Epithelial cell of proximal tubule (primary cell): Measurements from ENCODE around the gene TAF11L6. TPM values are rescaled to one million over a fixed set of nuclear protein-coding genes. Genes with fewer than 3 reads are reported as not detected.
"Not testable (repeated sequence)": the region's sequence is repeated elsewhere in the genome, so short reads cannot be mapped to it uniquely, and the experiment has no call there.

Experiments used
- DNase-seq: peaks from one replicate; pipeline ENCODE4 v3.0.0-alpha.2; 2011; ENCODE audit warnings: low read depth
- H3K4me3 ChIP-seq: 2 replicates; pipeline ENCODE4 v1.5.1; 2011; ENCODE audit warnings: low read depth, mild to moderate bottlenecking, low read length
- CTCF ChIP-seq: conservative IDR thresholded peaks from 2 replicates; pipeline ENCODE4 v1.5.1; 2012; ENCODE audit warnings: low read depth, mild to moderate bottlenecking, low read length
- total RNA-seq: library from RNA; depleted of rRNA; stranded (reverse); fragments of >200 nt; gene quantifications from 2 replicates; pipeline ENCODE4 v1.2.3, GENCODE V29; 2015

The TAF11L6 gene
- total RNA-seq, result not detected in 2 replicates

- not testable (repeated sequence) for DNase-seq, H3K4me3 ChIP-seq
Measured at GRCh38 chr5:17528369-17528768, at the start of gene TAF11L6. Gene TAF11L6 (plus strand): TSS chr5:17528669.

DNA sequence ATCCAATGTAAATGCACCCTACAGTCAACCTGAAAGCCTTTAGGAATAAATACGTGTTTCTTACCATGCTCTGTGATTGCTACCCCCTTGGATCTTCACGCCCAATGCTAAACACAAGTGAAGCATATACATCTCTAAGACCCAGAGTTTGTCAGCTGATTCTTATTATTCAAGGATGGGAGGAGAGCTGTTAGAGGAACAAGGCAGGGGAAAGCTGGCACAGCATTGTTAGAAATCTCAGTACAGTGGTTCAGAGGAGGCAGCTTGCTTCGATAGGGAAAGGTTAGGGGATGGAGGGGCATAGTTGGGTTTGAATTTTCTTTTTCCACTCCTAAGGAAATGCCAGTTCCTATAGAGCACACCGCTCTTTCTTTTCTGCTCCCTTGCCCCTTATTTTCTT, 47.1 kb upstream of the TAF11L6 start:
- H3K4me3 ChIP-seq, result no peak overlapping the region
- no peak for TF ChIP-seq CTCF
- DNase-seq, result no peak

GRCh38 chr5:17482790-17483189, 45.7 kb upstream of the TAF11L6 start:
- no peak overlapping the region for H3K4me3 ChIP-seq
- TF ChIP-seq CTCF, result no peak
- DNase-seq, result no peak

GRCh38 chr5:17486464-17487173, 41.9 kb upstream of the TAF11L6 start:
- not testable (repeated sequence) for DNase-seq, H3K4me3 ChIP-seq

DNA sequence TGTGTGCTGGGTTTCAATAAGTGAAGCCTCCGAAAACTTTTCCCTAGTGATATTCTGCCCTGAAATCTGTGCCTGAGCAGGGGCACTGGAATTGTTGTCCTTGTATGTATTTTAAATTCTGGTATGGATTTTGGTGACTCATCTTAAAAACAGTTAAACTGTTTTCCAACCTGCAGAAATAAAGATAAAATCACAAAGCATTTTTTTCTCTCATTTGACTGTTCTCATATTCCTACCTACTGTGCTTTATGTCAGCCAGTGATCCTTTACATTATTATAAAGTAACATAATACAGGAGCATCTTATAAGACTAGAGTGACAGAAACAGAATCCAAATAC, 41.3 kb upstream of the TAF11L6 start:
- no peak for DNase-seq
- H3K4me3 ChIP-seq, result no peak overlapping the region
- TF ChIP-seq CTCF, result no peak

GRCh38 chr5:17491257-17491656, 37.2 kb upstream of the TAF11L6 start:
- not testable (repeated sequence) for DNase-seq, H3K4me3 ChIP-seq

DNA sequence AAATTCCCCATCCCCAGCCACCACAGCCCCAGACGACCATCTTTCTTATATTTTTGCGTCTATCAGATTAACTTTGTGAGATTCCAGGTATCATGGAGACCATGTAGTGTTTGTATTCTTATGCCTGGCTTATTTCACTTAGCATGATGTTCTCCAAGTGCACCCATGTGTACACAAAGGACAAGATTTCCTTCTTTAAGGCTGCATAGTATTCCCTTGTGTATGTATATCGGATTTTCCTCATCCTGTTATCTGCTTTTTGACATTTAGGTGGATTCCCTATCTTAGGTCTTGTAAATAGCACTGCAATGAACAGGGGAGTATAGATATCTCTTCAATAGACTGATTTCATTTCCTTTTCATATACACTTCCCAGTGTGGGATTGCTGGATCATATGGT, 35.7 kb upstream of the TAF11L6 start:
- DNase-seq, result no peak
- H3K4me3 ChIP-seq, result no peak overlapping the region
- TF ChIP-seq CTCF, result no peak

GRCh38 chr5:17497446-17497845, 31.0 kb upstream of the TAF11L6 start:
- no peak for TF ChIP-seq CTCF
- no peak for DNase-seq
- H3K4me3 ChIP-seq, result no peak overlapping the region

GRCh38 chr5:17497931-17498330, 30.5 kb upstream of the TAF11L6 start, which contains the start of gene TAF11L2:
Gene TAF11L2 (plus strand): TSS chr5:17498231.
- H3K4me3 ChIP-seq, DNase-seq: not testable (repeated sequence)
